A549 (cell line): ENCODE data around the gene CCSAP. TPM values are rescaled to one million over a fixed set of nuclear protein-coding genes. Genes with fewer than 3 reads are reported as not detected.

ENCODE experiments used
- ATAC-seq, 2 experiments: fragments of 200-7000 bp in 1 of 2; fragments of >200 bp in 1 of 2; cut with Nextera tagmentation in 1 of 2; cut with Tn5 transposase in 1 of 2; 3 replicates each; pipeline versions ENCODE4 v1.8.0 to v1.9.1; 2018 to 2020; ENCODE audit warnings: mild to moderate bottlenecking in 1 of 2, moderate library complexity in 1 of 2
- CTCF ChIA-PET: fragments of 300-600 bp; sonication (Branson Sonifier 250); formaldehyde crosslinking; extraction: SDS; loops from one replicate; lab custom pipeline; 2021; ENCODE audit warnings: antibody characterized with exemption, inconsistent platforms; lab: Yijun Ruan, JAX
- POLR2A ChIA-PET: fragments of 350-600 bp; formaldehyde crosslinking; extraction: SDS; loops from one replicate; lab custom pipeline; 2021; ENCODE audit warnings: antibody characterized with exemption, inconsistent platforms; lab: Yijun Ruan, JAX
- DNase-seq, 2 experiments: peaks; one replicate each; pipeline versions ENCODE4 v3.0.0 to v3.0.0-alpha.2; 2011 to 2016; ENCODE audit warnings: low read depth in 1 of 2, low spot score in 1 of 2
- FAIRE-seq: peaks from 2 replicates; lab custom pipeline; 2011; peaks lifted over from hg19 to GRCh38; lab: Jason Lieb, UNC
- H3K27ac ChIP-seq, 2 experiments: fragments of >200 bp; sonication (Bioruptor Twin); formaldehyde crosslinking; 3 replicates each; pipeline ENCODE4 v1.5.1; 2016 to 2017
- H3K4me1 ChIP-seq: fragments of >200 bp; sonication (Bioruptor Twin); formaldehyde crosslinking; 3 replicates; pipeline ENCODE4 v1.6.1; 2016
- H3K4me2 ChIP-seq: fragments of >200 bp; sonication (Bioruptor Twin); formaldehyde crosslinking; 3 replicates; pipeline ENCODE4 v1.6.1; 2016
- H3K4me3 ChIP-seq: fragments of >200 bp; sonication (Bioruptor Twin); formaldehyde crosslinking; 3 replicates; pipeline ENCODE4 v1.5.1; 2016
- H3K9me3 ChIP-seq: fragments of >200 bp; sonication (Bioruptor Twin); formaldehyde crosslinking; 3 replicates; pipeline ENCODE4 v1.6.1; 2016
- ATOH8 ChIP-seq: fragments of 250-450 bp; sonication (Bioruptor Pico); IDR thresholded peaks from 2 replicates; pipeline ENCODE4 v1.5.0; 2020; ENCODE audit warnings: low read depth, mild to moderate bottlenecking, moderate library complexity
- CBX8 ChIP-seq: fragments of 200-600 bp; sonication (generic); IDR thresholded peaks from 2 replicates; pipeline ENCODE4 v1.6.1; 2016
- CHD4 ChIP-seq: fragments of 200-600 bp; sonication (generic); IDR thresholded peaks from 2 replicates; pipeline ENCODE4 v1.6.1; 2016; ENCODE audit warnings: antibody characterized with exemption, mild to moderate bottlenecking, borderline replicate concordance
- EHF ChIP-seq: fragments of 250-450 bp; sonication (Bioruptor Pico); IDR thresholded peaks from 2 replicates; pipeline ENCODE4 v1.5.0; 2020; ENCODE audit warnings: mild to moderate bottlenecking
- EHMT2 ChIP-seq: fragments of 200-600 bp; sonication (generic); IDR thresholded peaks from 2 replicates; pipeline ENCODE4 v1.6.1; 2016; ENCODE audit warnings: antibody characterized with exemption, low read depth, mild to moderate bottlenecking, moderate library complexity
- EP300 ChIP-seq, 2 experiments: fragments of >200 bp; sonication (Bioruptor Twin); formaldehyde crosslinking; IDR thresholded peaks; 2 replicates in 1 of 2; 3 replicates in 1 of 2; pipeline ENCODE4 v1.6.1; 2016 to 2017
- FOSB ChIP-seq: fragments of 250-450 bp; sonication (Bioruptor Pico); IDR thresholded peaks from 2 replicates; pipeline ENCODE4 v1.5.0; 2020; ENCODE audit warnings: mild to moderate bottlenecking, moderate library complexity
- FOSL2 ChIP-seq, 2 experiments: fragments of 450-650 bp in 1 of 2; fragments of >200 bp in 1 of 2; sonication (Bioruptor Twin) in 1 of 2; formaldehyde crosslinking; IDR thresholded peaks; 2 replicates each; pipeline versions ENCODE4 v1.5.0 to v1.6.1; 2016 to 2020; ENCODE audit warnings: mild to moderate bottlenecking in 1 of 2, moderate library complexity in 1 of 2
- FOXS1 ChIP-seq: fragments of 250-450 bp; sonication (Bioruptor Pico); IDR thresholded peaks from 2 replicates; pipeline ENCODE4 v1.5.0; 2020; ENCODE audit warnings: mild to moderate bottlenecking, moderate library complexity
- HMGXB4 ChIP-seq: fragments of 250-450 bp; sonication (Bioruptor Pico); IDR thresholded peaks from 2 replicates; pipeline ENCODE4 v1.5.0; 2021; ENCODE audit warnings: mild to moderate bottlenecking, moderate library complexity, borderline replicate concordance
- HOXB13 ChIP-seq: fragments of 250-450 bp; sonication (Bioruptor Pico); IDR thresholded peaks from 2 replicates; pipeline ENCODE4 v1.5.0; 2020; ENCODE audit warnings: low read depth, mild to moderate bottlenecking, moderate library complexity
- JUN ChIP-seq, 2 experiments: fragments of >200 bp; sonication (Bioruptor Twin); formaldehyde crosslinking; IDR thresholded peaks; 2 replicates in 1 of 2; 3 replicates in 1 of 2; pipeline ENCODE4 v1.6.1; 2016 to 2017
- KDM5A ChIP-seq: fragments of 200-600 bp; sonication (generic); IDR thresholded peaks from 2 replicates; pipeline ENCODE4 v1.6.1; 2016; ENCODE audit warnings: antibody characterized with exemption, mild to moderate bottlenecking
- MAZ ChIP-seq: fragments of 150-350 bp; IDR thresholded peaks from 2 replicates; pipeline ENCODE4 v1.6.1; 2014; ENCODE audit warnings: antibody characterized with exemption, low read depth, low read length, borderline replicate concordance
- NFE2L2 ChIP-seq: fragments of 150-350 bp; conservative IDR thresholded peaks from 2 replicates; pipeline ENCODE4 v1.6.1; 2014; ENCODE audit warnings: low read length
- NR3C1 ChIP-seq: fragments of >200 bp; sonication (Bioruptor Twin); formaldehyde crosslinking; IDR thresholded peaks from 3 replicates; pipeline ENCODE4 v1.6.1; 2017
- POLR2A ChIP-seq: IDR thresholded peaks from 2 replicates; pipeline ENCODE4 v1.6.1; 2012; ENCODE audit warnings: mild to moderate bottlenecking, low read length
- RARB ChIP-seq: fragments of 250-450 bp; sonication (Bioruptor Pico); IDR thresholded peaks from 2 replicates; pipeline ENCODE4 v1.8.0; 2021; ENCODE audit warnings: mild to moderate bottlenecking, moderate library complexity
- RCOR1 ChIP-seq: fragments of 150-350 bp; IDR thresholded peaks from 2 replicates; pipeline ENCODE4 v1.6.1; 2014; ENCODE audit warnings: antibody characterized with exemption, low read length, low read depth
- REST ChIP-seq: fragments of 200-600 bp; sonication (generic); IDR thresholded peaks from 2 replicates; pipeline ENCODE4 v1.6.1; 2016; ENCODE audit warnings: antibody characterized with exemption, mild to moderate bottlenecking, moderate library complexity
- SMC3 ChIP-seq: fragments of >200 bp; sonication (Bioruptor Twin); formaldehyde crosslinking; IDR thresholded peaks from 3 replicates; pipeline ENCODE4 v1.6.1; 2018; ENCODE audit warnings: inconsistent platforms
- TP53 ChIP-seq: fragments of 250-450 bp; sonication (Bioruptor Pico); IDR thresholded peaks from 2 replicates; pipeline ENCODE4 v1.5.0; 2021; ENCODE audit warnings: mild to moderate bottlenecking, moderate library complexity
- ZC3H11A ChIP-seq: fragments of 450-650 bp; IDR thresholded peaks from 2 replicates; pipeline ENCODE4 v1.6.1; 2014; ENCODE audit warnings: antibody characterized with exemption, mild to moderate bottlenecking
- ZFP36 ChIP-seq: fragments of 450-650 bp; IDR thresholded peaks from 2 replicates; pipeline ENCODE4 v1.6.1; 2014; ENCODE audit warnings: borderline replicate concordance; ENCODE audit not compliant: partially characterized antibody
- WGBS: methylation state at CpG from one replicate; pipeline ENCODE4 v1.1.6; 2017; ENCODE audit errors: missing lambda C conversion rate; 5-methylcytosine and 5-hydroxymethylcytosine counted together
- polyA plus RNA-seq, 4 experiments: library from polyadenylated mRNA; depleted of rRNA in 3 of 4; stranded (reverse); fragments of >200 nt; fragmentation: RNase III in 1 of 4; extraction: RNeasy Plus Mini Kit Qiagen cat#74134 plus additional on column Dnase treatment in 1 of 4; gene quantifications; 2 replicates in 3 of 4; 3 replicates in 1 of 4; pipeline ENCODE4 v1.2.3, GENCODE V29; 2011 to 2017

The CCSAP gene
- polyA plus RNA-seq, 2 of the 4 experiments (the other 2 are of a cell fraction) = 6.4 to 9.1 TPM

GRCh38 chr1:229363723-229364122, 20.9 kb upstream of the CCSAP start:
- 79% methylated on average over 6 of the region's 6 CpGs for WGBS
- H3K4me2 ChIP-seq = no peak overlapping the region
- ATAC-seq (no peak), FAIRE-seq (no peak), DNase-seq (no peak)
- H3K4me1 ChIP-seq = no peaks in the 10 kb centered on the region
- no peaks in the 10 kb centered on the region for H3K9me3 ChIP-seq
- no peak overlapping the region for H3K4me3 ChIP-seq
- H3K27ac ChIP-seq = no peak overlapping the region
- ChIA-PET POLR2A (no interaction called here), CTCF (no interaction called here)
- no peak for TF ChIP-seq HOXB13 (CRISPR knock-in tag)
- TF ChIP-seq EHMT2 = no peak
- TF ChIP-seq EHF (CRISPR knock-in tag) = no peak
- no peak for TF ChIP-seq POLR2A
- no peak for TF ChIP-seq JUN (IDR thresholded peaks at IDR 0.05)
- no peak for TF ChIP-seq CHD4
- no peak for TF ChIP-seq EP300 (IDR thresholded peaks at IDR 0.05)
- no peak for TF ChIP-seq MAZ
- TF ChIP-seq REST = no peak

- Histone ChIP-seq H3K4me2 (no peak overlapping the region), H3K4me1 (no peaks in the 10 kb centered on the region), H3K4me3 (no peak overlapping the region), H3K27ac (no peak overlapping the region), H3K9me3 (peaks cover 11% of the 10 kb centered on the region)
- no peak for ATAC-seq
- TF ChIP-seq HMGXB4 (CRISPR knock-in tag) = no peak
- TF ChIP-seq FOXS1 (CRISPR knock-in tag) = no peak
- no peak for TF ChIP-seq NFE2L2
- no peak for TF ChIP-seq NR3C1
- no peak for TF ChIP-seq ZC3H11A
- no peak for TF ChIP-seq ZFP36
- TF ChIP-seq RARB (CRISPR knock-in tag) = no peak
- TF ChIP-seq FOSB (CRISPR knock-in tag) = no peak
- TF ChIP-seq CHD4 = no peak
- no peak for TF ChIP-seq FOSL2 (IDR thresholded peaks at IDR 0.05)
- no peak for TF ChIP-seq FOSL2 (CRISPR knock-in tag; IDR thresholded peaks at IDR 0.05)
- no peak for TF ChIP-seq ATOH8 (CRISPR knock-in tag)
- no peak for TF ChIP-seq TP53
- TF ChIP-seq EHF (CRISPR knock-in tag) = no peak
- no peak for TF ChIP-seq KDM5A
- TF ChIP-seq CBX8 = no peak
- no peak for TF ChIP-seq RCOR1
- no peak for TF ChIP-seq SMC3
- ChIA-PET POLR2A (no interaction called here), CTCF (no interaction called here)
- 13% methylated on average over 4 of the region's 4 CpGs for WGBS
- DNase-seq = no peak
- FAIRE-seq = no peak
These were observed 17.6 kb upstream of the CCSAP start for GRCh38 chr1:229360420-229360819.
